SH-SY5Y (cell line): ENCODE data around the gene GPR148.

Experiments used
- GATA2 ChIP-seq: IDR thresholded peaks from 2 replicates; pipeline ENCODE4 v1.6.1; 2011; ENCODE audit warnings: mild to moderate bottlenecking, low read depth, low read length
- GATA3 ChIP-seq: IDR thresholded peaks from 2 replicates; pipeline ENCODE4 v1.6.1; 2011; ENCODE audit warnings: low read depth, mild to moderate bottlenecking, low read length, moderate library complexity

DNA sequence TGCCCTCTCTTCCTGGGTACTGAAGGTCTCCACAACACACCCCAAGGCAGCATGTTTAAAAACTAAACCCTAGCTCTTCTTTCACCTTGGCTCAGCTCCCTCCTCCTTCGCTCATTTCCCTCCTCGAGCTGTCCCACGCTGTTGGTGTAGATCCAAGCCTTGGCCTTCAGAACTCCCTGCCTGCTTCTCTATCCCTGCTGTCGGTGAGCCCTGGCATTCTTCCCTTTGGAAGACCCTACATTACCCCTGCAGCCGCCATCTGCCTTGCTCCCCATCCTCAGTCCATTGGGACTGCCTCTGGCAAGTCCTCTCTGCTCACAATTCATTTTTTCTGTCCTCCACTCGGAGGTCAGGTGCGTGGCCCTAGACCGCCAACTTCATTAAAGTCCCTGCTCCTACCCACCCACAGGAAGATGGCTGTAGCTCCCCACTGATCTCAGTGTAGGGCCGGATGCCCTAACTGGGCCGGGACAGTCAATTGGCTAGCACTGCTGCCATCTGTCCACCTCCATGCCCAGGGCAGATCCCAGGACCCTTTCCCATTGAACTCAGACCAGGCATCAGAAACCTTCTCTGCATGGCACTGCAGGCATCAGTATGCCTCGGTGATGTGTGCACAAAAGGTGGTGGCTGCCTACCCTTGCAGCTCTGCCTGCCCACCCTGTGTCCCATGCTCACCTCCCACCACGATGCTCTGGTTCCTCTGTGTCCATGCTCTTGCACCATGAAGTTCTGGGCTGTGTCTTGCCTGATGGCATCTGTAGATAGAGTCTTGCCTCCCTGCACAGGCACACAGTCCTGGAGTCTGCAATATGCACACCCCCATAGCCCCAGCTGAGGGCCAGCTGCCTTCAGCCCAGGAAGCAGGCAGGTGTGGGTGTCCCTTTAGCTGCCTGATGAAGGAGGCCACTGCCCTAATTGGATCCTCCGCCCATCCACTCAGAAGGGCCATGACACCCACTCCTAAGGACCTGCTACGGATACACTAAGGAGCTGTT, 32.2 kb downstream of the GPR148 start:
- no peak for TF ChIP-seq GATA3
- TF ChIP-seq GATA2, result no peak
